Stimulated activated CD8-positive, alpha-beta memory T cell treated with anti-CD3 and anti-CD28 coated beads, Interleukin-15, amount 100 ng/mL, for 48 hours (primary cell): ENCODE measurements around the gene AJM1.
"Not testable (repeated sequence)": the region's sequence is repeated elsewhere in the genome, so short reads cannot be mapped to it uniquely, and the experiment has no call there.

Experiments used
- DNase-seq, 2 donors: peaks; one replicate each; pipeline ENCODE4 v3.0.0-alpha.2; 2020; ENCODE audit warnings: low read depth in 2 of 2

AJM1 gene

GRCh38 chr9:136880651-136881050 lies 38.4 kb downstream of the AJM1 start:
- DNase-seq: no peak

- DNase-seq: peak; percentile 63 to 69
Observed at GRCh38 chr9:136881691-136882108, 39.4 kb downstream of the AJM1 start.

GRCh38 chr9:136882109-136882946 lies 40.0 kb downstream of the AJM1 start:
- peak; percentile 91 to 92 for DNase-seq

GRCh38 chr9:136882947-136883283 lies 40.6 kb downstream of the AJM1 start:
- not testable (repeated sequence) for DNase-seq

- not testable (repeated sequence) for DNase-seq
Observed at GRCh38 chr9:136883670-136884069, 41.4 kb downstream of the AJM1 start.

- peak; percentile 97 to 99 for DNase-seq
Observed at GRCh38 chr9:136885950-136886578, 43.8 kb downstream of the AJM1 start, which contains the start of gene TRAF2. TSS of gene TRAF2 (plus strand) at chr9:136886516. CDS start at chr9:136898741, 12,225 bp downstream.

GRCh38 chr9:136886610-136887597 lies 44.6 kb downstream of the AJM1 start:
- no peak for DNase-seq

GRCh38 chr9:136888454-136888853 lies 46.2 kb downstream of the AJM1 start:
- DNase-seq: no peak

GRCh38 chr9:136889858-136890257 lies 47.6 kb downstream of the AJM1 start:
- DNase-seq: no peak

- no peak for DNase-seq
Observed at GRCh38 chr9:136890661-136891060, 48.4 kb downstream of the AJM1 start.
